GM12864 (cell line): Measurements from ENCODE around the gene PHF21A.
A peak's percentile ranks its signal among the peaks of the same experiment; 100 is the strongest.

Experiments used
- DNase-seq: peaks from one replicate; pipeline ENCODE4 v3.0.0-alpha.2; 2011; ENCODE audit warnings: low read depth
- H3K4me3 ChIP-seq: 2 replicates; pipeline ENCODE4 v1.5.1; 2011; ENCODE audit warnings: mild to moderate bottlenecking, low read depth, low read length, control low read depth
- TF ChIP-seq, protein P1 (sequence below): IDR thresholded peaks from 2 replicates; pipeline ENCODE4 v1.5.1; 2011; ENCODE audit warnings: low read depth, mild to moderate bottlenecking, moderate library complexity, low read length, control low read depth, inconsistent platforms; ENCODE audit errors: missing control alignments

Gene PHF21A

DNA sequence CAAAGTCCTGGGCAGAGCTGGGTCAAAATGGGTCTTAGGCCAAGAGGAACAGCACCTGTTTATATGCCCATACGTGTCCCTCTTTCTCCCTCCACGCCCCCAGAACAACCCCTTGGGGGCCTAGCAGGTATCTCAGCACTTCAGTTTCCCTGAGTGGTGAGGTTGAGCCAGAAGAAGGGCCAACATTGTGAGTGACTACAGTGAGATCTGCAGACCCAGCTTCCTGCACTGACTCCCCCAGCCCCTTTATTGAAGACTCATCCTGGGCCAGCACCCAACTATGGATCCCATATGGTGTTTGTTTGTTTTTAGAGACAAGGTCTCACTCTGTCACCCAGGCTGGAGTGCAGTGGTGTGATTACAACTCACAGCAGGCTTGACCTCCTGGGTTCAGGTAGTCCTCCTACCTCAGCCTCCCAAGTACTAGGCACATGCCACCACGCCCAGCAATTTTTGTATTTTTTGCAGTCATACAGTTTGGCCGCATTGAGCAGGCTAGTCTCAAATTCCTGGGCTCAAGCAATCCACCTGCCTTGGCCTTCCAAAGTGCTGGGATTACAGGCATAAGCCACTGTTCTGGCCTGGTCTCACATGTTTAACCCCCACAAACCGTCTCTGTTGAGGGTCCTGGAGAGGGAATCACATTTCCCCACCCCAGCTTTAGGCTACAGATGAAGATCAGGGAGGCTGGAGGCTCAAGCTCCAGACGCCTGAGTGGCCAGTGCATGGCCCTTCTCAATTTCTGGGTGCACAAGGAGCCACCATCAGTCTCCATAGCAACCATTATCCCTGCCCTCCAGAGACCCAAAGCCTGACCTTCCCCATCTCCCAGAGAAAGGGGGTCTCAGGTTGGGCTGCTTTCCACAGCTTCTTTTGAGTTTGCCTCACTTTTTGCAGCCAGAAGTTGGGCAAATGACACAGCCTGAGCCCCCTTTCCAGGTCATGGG, 200.4 kb downstream of the PHF21A start:
- H3K4me3 ChIP-seq, result no peak overlapping the region
- TF ChIP-seq, protein P1, sequence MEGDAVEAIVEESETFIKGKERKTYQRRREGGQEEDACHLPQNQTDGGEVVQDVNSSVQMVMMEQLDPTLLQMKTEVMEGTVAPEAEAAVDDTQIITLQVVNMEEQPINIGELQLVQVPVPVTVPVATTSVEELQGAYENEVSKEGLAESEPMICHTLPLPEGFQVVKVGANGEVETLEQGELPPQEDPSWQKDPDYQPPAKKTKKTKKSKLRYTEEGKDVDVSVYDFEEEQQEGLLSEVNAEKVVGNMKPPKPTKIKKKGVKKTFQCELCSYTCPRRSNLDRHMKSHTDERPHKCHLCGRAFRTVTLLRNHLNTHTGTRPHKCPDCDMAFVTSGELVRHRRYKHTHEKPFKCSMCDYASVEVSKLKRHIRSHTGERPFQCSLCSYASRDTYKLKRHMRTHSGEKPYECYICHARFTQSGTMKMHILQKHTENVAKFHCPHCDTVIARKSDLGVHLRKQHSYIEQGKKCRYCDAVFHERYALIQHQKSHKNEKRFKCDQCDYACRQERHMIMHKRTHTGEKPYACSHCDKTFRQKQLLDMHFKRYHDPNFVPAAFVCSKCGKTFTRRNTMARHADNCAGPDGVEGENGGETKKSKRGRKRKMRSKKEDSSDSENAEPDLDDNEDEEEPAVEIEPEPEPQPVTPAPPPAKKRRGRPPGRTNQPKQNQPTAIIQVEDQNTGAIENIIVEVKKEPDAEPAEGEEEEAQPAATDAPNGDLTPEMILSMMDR, result no peak
- DNase-seq, result no peak

DNA sequence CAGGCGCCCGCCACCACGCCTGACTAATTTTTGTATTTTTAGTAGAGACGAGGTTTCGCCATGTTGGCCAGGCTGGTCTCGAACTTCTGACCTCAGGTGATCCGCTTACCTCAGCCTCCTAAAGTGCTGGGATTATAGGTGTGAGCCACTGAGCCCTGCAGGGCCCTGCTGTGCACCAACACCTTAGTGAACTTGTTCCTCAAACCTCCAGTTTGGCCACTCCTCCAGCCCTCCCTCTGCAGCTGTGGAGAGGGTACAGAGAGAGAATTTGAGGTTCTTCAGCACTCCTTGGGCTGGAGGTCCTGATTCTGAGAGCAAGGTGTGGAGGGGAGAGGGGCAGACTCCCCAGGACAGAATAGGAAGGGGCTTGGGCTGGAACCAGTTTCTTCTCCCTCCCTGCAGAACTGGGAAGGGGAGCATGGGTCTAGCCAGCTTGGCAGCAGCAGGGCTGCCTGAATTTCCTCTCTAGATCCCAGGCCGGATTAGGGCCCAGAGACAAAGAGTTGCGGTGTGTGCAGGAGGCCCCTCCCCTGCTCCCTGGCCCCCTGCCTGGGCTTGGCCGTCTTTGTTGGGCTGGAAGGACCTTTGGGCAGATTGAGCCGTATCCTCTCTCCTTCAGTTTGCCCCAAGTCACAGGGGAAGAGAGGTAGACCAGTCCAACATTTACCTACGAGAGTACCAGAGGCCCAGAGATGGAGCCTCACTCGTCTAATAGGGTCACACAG, 201.3 kb downstream of the PHF21A start:
- H3K4me3 ChIP-seq, result no peak overlapping the region
- no peak for DNase-seq
- TF ChIP-seq, protein P1, result no peak

DNA sequence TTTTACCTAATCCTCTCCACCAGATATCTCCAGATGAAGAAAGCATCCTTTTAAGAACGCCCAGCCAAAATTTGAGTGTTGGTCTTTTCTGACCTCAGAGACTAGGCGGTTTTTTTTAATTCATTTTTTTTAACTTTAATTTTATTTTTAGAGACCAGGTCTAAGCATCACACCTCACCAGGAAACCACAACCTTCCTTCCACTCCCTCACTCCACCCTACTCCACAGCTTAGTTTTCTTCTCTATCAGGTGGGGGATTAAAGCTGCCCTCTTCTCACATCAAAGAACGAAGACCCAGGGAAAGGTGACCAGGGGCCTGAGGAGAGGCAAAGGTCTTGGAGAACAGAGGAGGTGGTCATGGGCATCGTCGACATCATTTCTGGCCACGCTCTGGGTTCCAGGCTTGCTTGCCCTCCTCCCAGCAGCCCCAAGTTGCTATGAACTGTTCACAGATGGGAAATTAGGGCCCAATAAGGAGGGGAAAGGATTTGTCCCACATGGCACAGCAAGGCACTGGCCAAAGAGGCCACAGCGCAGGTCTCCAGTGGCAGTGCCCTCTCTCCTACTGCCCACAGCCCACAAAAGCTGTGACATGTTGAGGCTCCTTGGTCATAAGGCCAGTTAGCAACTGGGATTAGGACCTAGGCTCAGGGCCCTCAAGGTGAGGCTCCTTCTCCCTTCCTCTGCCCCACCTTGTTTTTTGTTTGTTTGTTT, 202.1 kb downstream of the PHF21A start:
- no peak for DNase-seq
- TF ChIP-seq, protein P1, result no peak
- H3K4me3 ChIP-seq, result peak overlapping the region; percentile 66; the same call in 1 of the 2 replicates

DNA sequence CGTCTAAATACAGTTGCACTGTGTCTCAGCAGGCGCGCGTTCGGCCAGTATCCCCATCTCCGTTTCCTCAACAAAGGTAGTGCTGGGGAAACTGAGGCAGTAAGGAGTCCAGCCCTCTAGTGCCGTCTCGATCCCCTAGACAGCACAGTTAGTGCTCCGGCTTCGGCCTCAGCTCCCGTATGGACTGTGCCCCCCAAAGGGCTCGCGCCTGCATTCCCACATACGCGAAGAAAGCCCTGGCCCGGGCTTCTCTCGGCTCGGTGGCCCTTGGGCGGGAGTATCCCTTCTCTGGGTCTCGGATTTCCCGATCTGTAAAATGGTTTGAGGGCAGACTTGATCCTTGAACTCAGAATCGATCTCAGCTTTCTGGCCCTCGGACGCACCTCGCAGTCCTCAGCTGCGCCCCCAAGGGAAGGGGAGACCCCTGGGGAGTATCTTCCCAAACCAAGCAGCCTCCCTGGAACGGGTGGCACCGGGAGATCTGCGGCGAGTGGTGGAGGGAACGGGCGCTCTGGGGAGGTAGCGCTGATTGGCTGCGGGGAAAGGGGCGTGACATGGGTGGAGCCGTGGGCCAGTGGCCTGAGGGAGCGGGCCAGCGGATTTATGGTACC, 202.8 kb downstream of the PHF21A start:
- DNase-seq, result no peak
- peak overlapping the region; percentile 66 for H3K4me3 ChIP-seq
- TF ChIP-seq, protein P1, result no peak

DNA sequence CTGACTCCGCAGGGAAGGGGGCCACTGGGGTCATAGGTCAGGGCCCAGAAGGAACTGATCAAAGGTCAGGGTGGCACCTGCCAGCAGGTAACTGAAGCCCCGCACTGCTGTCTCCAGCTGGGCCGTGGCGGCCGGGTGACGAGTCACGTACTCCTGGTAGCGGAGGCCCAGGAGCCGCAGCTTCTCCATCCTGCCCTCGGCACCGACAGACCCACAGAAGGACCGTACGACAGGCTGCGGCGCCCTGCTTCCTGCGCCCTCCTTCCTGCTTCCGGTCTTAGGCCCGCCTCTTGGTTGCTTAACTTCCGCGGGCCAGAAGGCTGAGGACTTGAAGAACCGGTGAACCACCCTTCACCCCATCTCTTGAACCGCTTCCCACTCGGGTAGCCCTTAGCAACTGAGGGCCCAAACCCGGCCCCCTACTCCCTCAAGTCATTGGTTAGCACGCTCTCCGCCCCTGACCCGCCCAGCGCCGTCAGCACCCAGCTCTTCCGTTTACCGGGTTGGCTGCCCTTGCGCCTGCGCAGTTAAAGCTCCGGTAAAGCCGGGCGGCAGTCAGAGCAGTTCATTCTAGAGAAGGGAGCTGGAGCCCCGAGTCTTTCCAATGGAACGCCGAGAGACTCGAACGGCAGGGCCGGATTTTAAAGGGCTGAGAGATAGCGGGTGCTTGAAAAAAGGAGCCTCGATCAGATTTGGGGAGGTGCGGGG, 203.5 kb downstream of the PHF21A start, which contains the start of gene PEX16:
TSS of gene PEX16 (minus strand) at position 255 of the 708 bp plus-strand sequence. CDS start at position 189, 66 bp downstream.
- peak within 1 kb of the TSS; percentile 66 for H3K4me3 ChIP-seq
- TF ChIP-seq, protein P1, result no peak
- DNase-seq, result peak; percentile 94

DNA sequence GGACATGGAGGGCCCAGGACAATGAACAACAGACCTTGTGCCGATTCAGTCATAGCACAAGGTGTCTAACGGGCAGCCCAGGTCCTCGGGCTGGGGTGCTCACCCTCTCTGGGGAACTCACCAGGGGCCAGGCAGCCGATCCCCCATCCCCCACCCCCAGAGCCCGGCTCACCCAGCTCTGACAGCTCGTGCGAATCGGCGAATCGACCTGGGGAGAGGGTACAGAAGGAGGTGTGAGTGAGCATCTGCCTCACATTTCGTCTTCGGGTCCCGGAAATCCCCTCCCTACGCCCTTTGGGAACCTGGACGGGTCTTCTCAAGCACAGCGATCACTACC, 204.0 kb downstream of the PHF21A start:
- DNase-seq, result no peak
- TF ChIP-seq, protein P1, result no peak
- peak overlapping the region; percentile 66 for H3K4me3 ChIP-seq
